ENCODE measurements around the gene KRTAP5-3.
A peak's percentile ranks its signal among the peaks of the same experiment; 100 is the strongest.

KRTAP5-3 gene

GRCh38 chr11:1570531-1570895 is 37.8 kb downstream of the KRTAP5-3 start:
- peaks cover 0 to 6% of the 10 kb centered on the region in 2 experiments; a peak in 1 of 3 replicates for H3K36me3 ChIP-seq (ENCODE audit: control insufficient read depth in 2 of 2, insufficient read depth in 1 of 2, low read length in 2 of 2)
- CTCF ChIA-PET, result interaction anchor here (1.3 kb wide), 1 partner anchor 24 kb away, joined by 4 read pairs; no protein-coding TSS in a partner anchor
- no peak overlapping the region for H3K27ac ChIP-seq (ENCODE audit: extremely low read depth, low read depth, low read length)
- no peak for TF ChIP-seq PRDM2 (tag by site-specific recombination; IDR thresholded peaks at IDR 0.05; ENCODE audit: borderline replicate concordance)
- no peak for TF ChIP-seq HOXD13 (CRISPR knock-in tag; IDR thresholded peaks at IDR 0.05; ENCODE audit: borderline replicate concordance)
- no peak for TF ChIP-seq ZNF10 (tag by site-specific recombination; IDR thresholded peaks at IDR 0.05)
- TF ChIP-seq ZNF248 (tag by site-specific recombination; IDR thresholded peaks at IDR 0.05), result no peak
- no peak for TF ChIP-seq ZNF629 (tag by site-specific recombination; IDR thresholded peaks at IDR 0.05)
- no peak for TF ChIP-seq ZNF704 (tag by site-specific recombination; IDR thresholded peaks at IDR 0.05)
- TF ChIP-seq, protein P1, sequence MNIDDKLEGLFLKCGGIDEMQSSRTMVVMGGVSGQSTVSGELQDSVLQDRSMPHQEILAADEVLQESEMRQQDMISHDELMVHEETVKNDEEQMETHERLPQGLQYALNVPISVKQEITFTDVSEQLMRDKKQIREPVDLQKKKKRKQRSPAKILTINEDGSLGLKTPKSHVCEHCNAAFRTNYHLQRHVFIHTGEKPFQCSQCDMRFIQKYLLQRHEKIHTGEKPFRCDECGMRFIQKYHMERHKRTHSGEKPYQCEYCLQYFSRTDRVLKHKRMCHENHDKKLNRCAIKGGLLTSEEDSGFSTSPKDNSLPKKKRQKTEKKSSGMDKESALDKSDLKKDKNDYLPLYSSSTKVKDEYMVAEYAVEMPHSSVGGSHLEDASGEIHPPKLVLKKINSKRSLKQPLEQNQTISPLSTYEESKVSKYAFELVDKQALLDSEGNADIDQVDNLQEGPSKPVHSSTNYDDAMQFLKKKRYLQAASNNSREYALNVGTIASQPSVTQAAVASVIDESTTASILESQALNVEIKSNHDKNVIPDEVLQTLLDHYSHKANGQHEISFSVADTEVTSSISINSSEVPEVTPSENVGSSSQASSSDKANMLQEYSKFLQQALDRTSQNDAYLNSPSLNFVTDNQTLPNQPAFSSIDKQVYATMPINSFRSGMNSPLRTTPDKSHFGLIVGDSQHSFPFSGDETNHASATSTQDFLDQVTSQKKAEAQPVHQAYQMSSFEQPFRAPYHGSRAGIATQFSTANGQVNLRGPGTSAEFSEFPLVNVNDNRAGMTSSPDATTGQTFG (tag by site-specific recombination; IDR thresholded peaks at IDR 0.05; ENCODE audit: borderline replicate concordance), result no peak
- TF ChIP-seq ZBTB26 (tag by site-specific recombination; optimal IDR thresholded peaks at IDR 0.05), result no peak
- TF ChIP-seq ZNF747 (tag by site-specific recombination; IDR thresholded peaks at IDR 0.05), result no peak
- TF ChIP-seq KLF8 (tag by site-specific recombination; IDR thresholded peaks at IDR 0.05), result no peak
- no peak for TF ChIP-seq ZNF549 (tag by site-specific recombination; IDR thresholded peaks at IDR 0.05)
- TF ChIP-seq, protein P2, sequence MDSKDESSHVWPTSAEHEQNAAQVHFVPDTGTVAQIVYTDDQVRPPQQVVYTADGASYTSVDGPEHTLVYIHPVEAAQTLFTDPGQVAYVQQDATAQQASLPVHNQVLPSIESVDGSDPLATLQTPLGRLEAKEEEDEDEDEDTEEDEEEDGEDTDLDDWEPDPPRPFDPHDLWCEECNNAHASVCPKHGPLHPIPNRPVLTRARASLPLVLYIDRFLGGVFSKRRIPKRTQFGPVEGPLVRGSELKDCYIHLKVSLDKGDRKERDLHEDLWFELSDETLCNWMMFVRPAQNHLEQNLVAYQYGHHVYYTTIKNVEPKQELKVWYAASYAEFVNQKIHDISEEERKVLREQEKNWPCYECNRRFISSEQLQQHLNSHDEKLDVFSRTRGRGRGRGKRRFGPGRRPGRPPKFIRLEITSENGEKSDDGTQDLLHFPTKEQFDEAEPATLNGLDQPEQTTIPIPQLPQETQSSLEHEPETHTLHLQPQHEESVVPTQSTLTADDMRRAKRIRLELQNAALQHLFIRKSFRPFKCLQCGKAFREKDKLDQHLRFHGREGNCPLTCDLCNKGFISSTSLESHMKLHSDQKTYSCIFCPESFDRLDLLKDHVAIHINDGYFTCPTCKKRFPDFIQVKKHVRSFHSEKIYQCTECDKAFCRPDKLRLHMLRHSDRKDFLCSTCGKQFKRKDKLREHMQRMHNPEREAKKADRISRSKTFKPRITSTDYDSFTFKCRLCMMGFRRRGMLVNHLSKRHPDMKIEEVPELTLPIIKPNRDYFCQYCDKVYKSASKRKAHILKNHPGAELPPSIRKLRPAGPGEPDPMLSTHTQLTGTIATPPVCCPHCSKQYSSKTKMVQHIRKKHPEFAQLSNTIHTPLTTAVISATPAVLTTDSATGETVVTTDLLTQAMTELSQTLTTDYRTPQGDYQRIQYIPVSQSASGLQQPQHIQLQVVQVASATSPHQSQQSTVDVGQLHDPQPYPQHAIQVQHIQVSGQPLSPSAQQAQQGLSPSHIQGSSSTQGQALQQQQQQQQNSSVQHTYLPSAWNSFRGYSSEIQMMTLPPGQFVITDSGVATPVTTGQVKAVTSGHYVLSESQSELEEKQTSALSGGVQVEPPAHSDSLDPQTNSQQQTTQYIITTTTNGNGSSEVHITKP (tag by site-specific recombination; IDR thresholded peaks at IDR 0.05), result no peak
- no peak for TF ChIP-seq GLIS1 (tag by site-specific recombination; IDR thresholded peaks at IDR 0.05)
- no peak for TF ChIP-seq ZNF341 (tag by site-specific recombination; IDR thresholded peaks at IDR 0.05; ENCODE audit: low read depth)
- no peak for TF ChIP-seq ZNF785 (tag by site-specific recombination; IDR thresholded peaks at IDR 0.05)
- no peak for TF ChIP-seq ZFP3 (tag by site-specific recombination; IDR thresholded peaks at IDR 0.05; ENCODE audit: low read depth)
- TF ChIP-seq ZNF266 (tag by site-specific recombination; IDR thresholded peaks at IDR 0.05; ENCODE audit: low read depth), result no peak
- H3K4me1 ChIP-seq (ENCODE audit: control insufficient read depth, insufficient read depth, low read length), result no peaks in the 10 kb centered on the region; the same call in 1 of the 2 replicates
- H3K9me3 ChIP-seq (ENCODE audit: control insufficient read depth, insufficient read depth, low read depth, low read length), result no peaks in the 10 kb centered on the region
- peak overlapping the region; percentile 75 for H3K4me3 ChIP-seq (ENCODE audit: low read depth, low read length)
- POLR2A ChIA-PET, result interaction anchor here (0.6 kb wide), 1 partner anchor 12 kb away, joined by 4 read pairs; no protein-coding TSS in a partner anchor

Measured in HEK293 (cell line).